Measurements from ENCODE around the gene INF2.

DNA sequence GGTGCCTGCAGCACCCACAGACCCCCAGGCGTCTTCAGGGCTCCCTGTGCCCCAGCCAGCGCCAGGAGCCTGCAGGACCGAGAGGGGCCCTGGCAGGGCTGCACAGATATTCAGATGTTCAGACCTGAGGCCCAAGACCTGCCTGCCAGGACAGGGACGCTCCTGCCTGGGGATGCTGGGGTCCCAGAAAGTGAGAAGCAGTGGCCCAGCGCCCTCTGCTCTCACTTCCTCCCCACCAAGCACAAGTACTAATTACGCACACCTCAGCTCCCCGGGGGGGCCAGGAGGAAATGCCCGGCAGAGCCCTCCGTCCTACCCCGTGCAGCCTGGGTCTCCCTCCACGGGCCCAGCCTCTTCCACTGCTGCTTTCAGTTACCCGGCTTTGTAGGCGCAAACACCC is 28.8 kb upstream of the INF2 start:
- TF ChIP-seq, protein P1, sequence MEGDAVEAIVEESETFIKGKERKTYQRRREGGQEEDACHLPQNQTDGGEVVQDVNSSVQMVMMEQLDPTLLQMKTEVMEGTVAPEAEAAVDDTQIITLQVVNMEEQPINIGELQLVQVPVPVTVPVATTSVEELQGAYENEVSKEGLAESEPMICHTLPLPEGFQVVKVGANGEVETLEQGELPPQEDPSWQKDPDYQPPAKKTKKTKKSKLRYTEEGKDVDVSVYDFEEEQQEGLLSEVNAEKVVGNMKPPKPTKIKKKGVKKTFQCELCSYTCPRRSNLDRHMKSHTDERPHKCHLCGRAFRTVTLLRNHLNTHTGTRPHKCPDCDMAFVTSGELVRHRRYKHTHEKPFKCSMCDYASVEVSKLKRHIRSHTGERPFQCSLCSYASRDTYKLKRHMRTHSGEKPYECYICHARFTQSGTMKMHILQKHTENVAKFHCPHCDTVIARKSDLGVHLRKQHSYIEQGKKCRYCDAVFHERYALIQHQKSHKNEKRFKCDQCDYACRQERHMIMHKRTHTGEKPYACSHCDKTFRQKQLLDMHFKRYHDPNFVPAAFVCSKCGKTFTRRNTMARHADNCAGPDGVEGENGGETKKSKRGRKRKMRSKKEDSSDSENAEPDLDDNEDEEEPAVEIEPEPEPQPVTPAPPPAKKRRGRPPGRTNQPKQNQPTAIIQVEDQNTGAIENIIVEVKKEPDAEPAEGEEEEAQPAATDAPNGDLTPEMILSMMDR (IDR thresholded peaks at IDR 0.05) = no peak
- TF ChIP-seq ZFX (IDR thresholded peaks at IDR 0.05; ENCODE audit: borderline replicate concordance) = no peak
